HepG2 (cell line): ENCODE results near the gene PCGF3. TPM values are rescaled to one million over a fixed set of nuclear protein-coding genes. Genes with fewer than 3 reads are reported as not detected.

ENCODE experiments used
- ATAC-seq: fragments of 200-7000 bp; cut with Tn5 transposase; 3 replicates; pipeline ENCODE4 v1.9.1; 2020; ENCODE audit warnings: mild to moderate bottlenecking, moderate library complexity
- BruUV-seq: library from RNA; stranded (reverse); fragments of 400-500 nt; replicated peaks from 2 replicates; lab custom pipeline; 2021; lab: Mats Ljungman, UMichigan
- CTCF ChIA-PET: fragments of 300-600 bp; formaldehyde crosslinking; extraction: SDS; loops from one replicate; lab custom pipeline; 2021; ENCODE audit warnings: low total read pairs, inconsistent platforms, low intra/inter-chr PET ratio; lab: Yijun Ruan, JAX
- POLR2A ChIA-PET: fragments of 350-600 bp; sonication (Branson Sonifier 250); formaldehyde crosslinking; loops from one replicate; lab custom pipeline; 2020; ENCODE audit warnings: antibody characterized with exemption, inconsistent platforms; lab: Yijun Ruan, JAX
- DNase-seq: peaks from one replicate; pipeline ENCODE4 v3.0.0-alpha.2; 2015; ENCODE audit warnings: low spot score
- FAIRE-seq: peaks from 3 replicates; lab custom pipeline; 2011; peaks lifted over from hg19 to GRCh38; lab: Jason Lieb, UNC
- H2AFZ ChIP-seq: one replicate; pipeline ENCODE4 v1.6.1; 2011; ENCODE audit warnings: low read length, inconsistent platforms
- H3K27ac ChIP-seq: fragments of 300-600 bp; 3 replicates; pipeline ENCODE4 v1.8.0; 2011; ENCODE audit warnings: mixed run types, mild to moderate bottlenecking, mixed read lengths, low read length, inconsistent platforms; ENCODE audit not compliant: insufficient read depth; ENCODE audit errors: extremely low read length
- H3K27me3 ChIP-seq, 2 experiments: fragments of 200-600 bp in 1 of 2; 2 replicates in 1 of 2; 3 replicates in 1 of 2; pipeline versions ENCODE4 v1.6.0 to v1.8.0; 2011; ENCODE audit warnings: low read length in 2 of 2, mild to moderate bottlenecking in 2 of 2, moderate library complexity in 2 of 2, inconsistent platforms in 1 of 2; ENCODE audit not compliant: insufficient read depth in 2 of 2, control insufficient read depth in 1 of 2
- H3K36me3 ChIP-seq, 2 experiments: fragments of 200-600 bp in 1 of 2; replicated peaks in 1 of 2; 2 replicates in 1 of 2; 3 replicates in 1 of 2; pipeline versions ENCODE4 v1.5.1 to v1.8.0; 2011; ENCODE audit warnings: low read length in 2 of 2, inconsistent platforms in 1 of 2; ENCODE audit not compliant: insufficient read depth in 2 of 2, control insufficient read depth in 1 of 2
- H3K4me1 ChIP-seq: 2 replicates; pipeline ENCODE4 v1.5.1; 2012; ENCODE audit warnings: low read length, inconsistent platforms; ENCODE audit not compliant: insufficient read depth
- H3K4me2 ChIP-seq: 2 replicates; pipeline ENCODE4 v1.6.0; 2011; ENCODE audit warnings: low read depth, low read length, inconsistent platforms
- H3K4me3 ChIP-seq, 3 experiments: fragments of 200-600 bp in 1 of 3; sonication (generic), shearing (Covaris generic) in 1 of 3; replicated peaks in 1 of 3; 2 replicates each; pipeline ENCODE4 v1.5.1; 2011 to 2016; ENCODE audit warnings: low read length in 3 of 3, inconsistent platforms in 2 of 3, low read depth in 2 of 3, mild to moderate bottlenecking in 2 of 3, control low read depth in 1 of 3, mixed read lengths in 1 of 3; ENCODE audit not compliant: insufficient read depth in 1 of 3
- H3K79me2 ChIP-seq: one replicate; pipeline ENCODE4 v1.6.1; 2011; ENCODE audit warnings: low read length, inconsistent platforms; ENCODE audit not compliant: insufficient read depth
- H3K9ac ChIP-seq: 2 replicates; pipeline ENCODE4 v1.6.0; 2011; ENCODE audit warnings: mild to moderate bottlenecking, low read depth, low read length, inconsistent platforms; ENCODE audit not compliant: insufficient read depth
- H3K9me3 ChIP-seq: 2 replicates; pipeline ENCODE4 v1.5.1; 2012; ENCODE audit warnings: mild to moderate bottlenecking, low read length
- H4K20me1 ChIP-seq: 2 replicates; pipeline ENCODE4 v1.6.0; 2011; ENCODE audit warnings: inconsistent platforms, mild to moderate bottlenecking, low read length, moderate library complexity; ENCODE audit not compliant: insufficient read depth
- ETV6 ChIP-seq: sonication (generic); formaldehyde crosslinking; conservative IDR thresholded peaks from 2 replicates; pipeline ENCODE4 v1.4.0; 2020; ENCODE audit warnings: missing genetic modification reagents
- HES4 ChIP-seq: sonication (generic); formaldehyde crosslinking; IDR thresholded peaks from 2 replicates; pipeline ENCODE4 v1.9.0; 2021; ENCODE audit warnings: mild to moderate bottlenecking, missing genetic modification reagents, borderline replicate concordance
- HNRNPH1 ChIP-seq: fragments of 200-400 bp; formaldehyde crosslinking; optimal IDR thresholded peaks from 2 replicates; pipeline ENCODE3; 2017; ENCODE audit warnings: mild to moderate bottlenecking, low read depth, low read length
- HOXA7 ChIP-seq: sonication (generic); formaldehyde crosslinking; IDR thresholded peaks from 2 replicates; pipeline ENCODE4 v1.8.1; 2022; ENCODE audit warnings: mild to moderate bottlenecking, missing genetic modification reagents, moderate library complexity
- MEF2D ChIP-seq: sonication (generic); formaldehyde crosslinking; IDR thresholded peaks from 2 replicates; pipeline ENCODE4 v1.5.1; 2020; ENCODE audit warnings: mild to moderate bottlenecking, missing genetic modification reagents
- POLR2AphosphoS5 ChIP-seq: IDR thresholded peaks from 2 replicates; pipeline ENCODE4 v1.6.1; 2012; ENCODE audit warnings: low read depth, low read length
- PTBP1 ChIP-seq: fragments of 200-400 bp; formaldehyde crosslinking; IDR thresholded peaks from 2 replicates; pipeline ENCODE4 v1.6.1; 2018; ENCODE audit warnings: low read length, low read depth; ENCODE audit not compliant: poor library complexity, severe bottlenecking
- SMARCE1 ChIP-seq: fragments of 450-650 bp; IDR thresholded peaks from 2 replicates; pipeline ENCODE4 v1.6.1; 2017; ENCODE audit warnings: borderline replicate concordance
- TOE1 ChIP-seq: sonication (generic); formaldehyde crosslinking; IDR thresholded peaks from 2 replicates; pipeline ENCODE4 v1.4.0; 2020; ENCODE audit warnings: mild to moderate bottlenecking, missing genetic modification reagents
- ZNF878 ChIP-seq: sonication (generic); formaldehyde crosslinking; IDR thresholded peaks from 2 replicates; pipeline ENCODE4 v1.8.1; 2023; ENCODE audit warnings: mild to moderate bottlenecking, missing genetic modification reagents, moderate library complexity
- WGBS: methylation state at CpG from one replicate; pipeline ENCODE4 v1.1.6; 2017; ENCODE audit warnings: low lambda C conversion rate; 5-methylcytosine and 5-hydroxymethylcytosine counted together
- in situ Hi-C: cut with HindIII; loops from 2 replicates; pipeline ENCODE4 v1.10.0; 2017; ENCODE audit warnings: low pct_unique_long_range_greater_than_20kb; ENCODE audit not compliant: extremely low pct_ligation_motif_present
- intact Hi-C: fragments of 100-400 bp; cut with micrococcal nuclease; formaldehyde crosslinking; loops from one replicate; pipeline ENCODE4 v1.10.0; 2022; ENCODE audit not compliant: unreplicated experiment
- polyA plus RNA-seq, 8 experiments: library from polyadenylated mRNA; depleted of rRNA in 3 of 8; stranded (reverse) in 7 of 8; unstranded in 1 of 8; fragments of >200 nt; fragmentation: Illumina TruSeq in 4 of 8; extraction: Trizol in 4 of 8; gene quantifications; 2 replicates each; pipeline versions ENCODE4 v1.2.1 to v1.2.3, GENCODE V29; 2011 to 2016; ENCODE audit warnings: low read depth in 4 of 8, missing spikeins in 1 of 8, mixed read lengths in 1 of 8; ENCODE audit not compliant: insufficient read depth in 1 of 8
- total RNA-seq, 5 experiments: library from RNA; depleted of rRNA; stranded (reverse); fragments of >200 nt; fragmentation: Illumina TruSeq; extraction: Trizol; gene quantifications; 2 replicates each; pipeline ENCODE4 v1.2.3, GENCODE V29; 2016; ENCODE audit warnings: low read depth in 1 of 5
- TF ChIP-seq, protein P1 (sequence below): sonication (generic); formaldehyde crosslinking; conservative IDR thresholded peaks from 2 replicates; pipeline ENCODE4 v1.4.0; 2020; ENCODE audit warnings: missing genetic modification reagents
- TF ChIP-seq, protein P2 (sequence below): sonication (generic); formaldehyde crosslinking; IDR thresholded peaks from 2 replicates; pipeline ENCODE4 v1.4.0; 2020; ENCODE audit warnings: missing genetic modification reagents
- TF ChIP-seq, protein P3 (sequence below): IDR thresholded peaks from 2 replicates; pipeline ENCODE4 v1.6.1; 2016; ENCODE audit warnings: missing compliant biosample characterization, missing genetic modification reagents, borderline replicate concordance
- TF ChIP-seq, protein P4 (sequence below): sonication (generic); formaldehyde crosslinking; IDR thresholded peaks from 2 replicates; pipeline ENCODE4 v1.4.0; 2020; ENCODE audit warnings: missing genetic modification reagents
- TF ChIP-seq, protein P5 (sequence below): sonication (generic); formaldehyde crosslinking; conservative IDR thresholded peaks from 2 replicates; pipeline ENCODE4 v1.8.0; 2022; ENCODE audit warnings: missing genetic modification reagents
- TF ChIP-seq, protein P6 (sequence below): fragments of 450-650 bp; IDR thresholded peaks from 2 replicates; pipeline ENCODE4 v1.6.1; 2016

The PCGF3 gene
- total and polyA plus RNA-seq, 2 of the 13 experiments (the other 11 are each of a cell fraction or from before 2014, with no cell fraction given): 28.6 to 66.2 TPM

DNA sequence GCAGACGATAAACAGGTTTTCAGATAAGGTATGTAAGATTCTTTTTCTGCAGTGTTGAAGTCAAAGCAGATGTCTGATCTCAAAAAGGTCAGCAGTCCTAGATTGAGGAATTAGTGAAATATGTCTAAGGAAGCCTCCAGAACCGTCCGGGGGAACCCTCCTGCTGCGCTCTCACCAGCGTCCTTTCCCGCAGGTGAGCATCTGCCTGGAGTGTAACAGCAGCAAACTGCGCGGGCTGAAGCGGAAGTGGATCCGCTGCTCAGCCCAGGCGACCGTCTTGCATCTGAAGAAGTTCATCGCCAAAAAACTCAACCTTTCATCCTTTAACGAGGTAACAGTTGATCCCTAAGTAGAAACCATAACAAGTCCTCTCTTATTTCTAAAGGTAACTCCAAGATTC is 55.5 kb downstream of the PCGF3 start:
- 97% methylated on average over 14 of the region's 14 CpGs for WGBS
- intact Hi-C loops (no loop called here), in situ Hi-C loops (no loop called here)
- Histone ChIP-seq H3K27ac (no peak overlapping the region), H3K4me2 (no peak overlapping the region), H2AFZ (no peak overlapping the region), H3K9ac (no peak overlapping the region), H3K36me3 (peaks cover 15 to 54% of the 10 kb centered on the region in 2 experiments), H3K4me3 (no peak overlapping the region), H3K9me3 (no peaks in the 10 kb centered on the region), H3K79me2 (no peaks in the 10 kb centered on the region), H4K20me1 (peaks cover 10% of the 10 kb centered on the region; the same call in 1 of the 2 replicates), H3K4me1 (peaks cover 10% of the 10 kb centered on the region), H3K27me3 (no peaks in the 10 kb centered on the region)
- CTCF ChIA-PET: no interaction called here
- no peak for ATAC-seq
- no peak for DNase-seq
- BruUV-seq: no TSS peak
- FAIRE-seq: no peak
- POLR2A ChIA-PET: no interaction called here
- TF ChIP-seq, protein P1, sequence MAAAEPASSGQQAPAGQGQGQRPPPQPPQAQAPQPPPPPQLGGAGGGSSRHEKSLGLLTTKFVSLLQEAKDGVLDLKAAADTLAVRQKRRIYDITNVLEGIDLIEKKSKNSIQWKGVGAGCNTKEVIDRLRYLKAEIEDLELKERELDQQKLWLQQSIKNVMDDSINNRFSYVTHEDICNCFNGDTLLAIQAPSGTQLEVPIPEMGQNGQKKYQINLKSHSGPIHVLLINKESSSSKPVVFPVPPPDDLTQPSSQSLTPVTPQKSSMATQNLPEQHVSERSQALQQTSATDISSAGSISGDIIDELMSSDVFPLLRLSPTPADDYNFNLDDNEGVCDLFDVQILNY: no peak
- no peak for TF ChIP-seq TOE1 (CRISPR knock-in tag)
- TF ChIP-seq ZNF878 (CRISPR knock-in tag): no peak
- no peak for TF ChIP-seq ETV6 (CRISPR knock-in tag)
- no peak for TF ChIP-seq SMARCE1
- no peak for TF ChIP-seq MEF2D (CRISPR knock-in tag)
- TF ChIP-seq HES4 (CRISPR knock-in tag): no peak
- no peak for TF ChIP-seq POLR2AphosphoS5
- TF ChIP-seq, protein P2, sequence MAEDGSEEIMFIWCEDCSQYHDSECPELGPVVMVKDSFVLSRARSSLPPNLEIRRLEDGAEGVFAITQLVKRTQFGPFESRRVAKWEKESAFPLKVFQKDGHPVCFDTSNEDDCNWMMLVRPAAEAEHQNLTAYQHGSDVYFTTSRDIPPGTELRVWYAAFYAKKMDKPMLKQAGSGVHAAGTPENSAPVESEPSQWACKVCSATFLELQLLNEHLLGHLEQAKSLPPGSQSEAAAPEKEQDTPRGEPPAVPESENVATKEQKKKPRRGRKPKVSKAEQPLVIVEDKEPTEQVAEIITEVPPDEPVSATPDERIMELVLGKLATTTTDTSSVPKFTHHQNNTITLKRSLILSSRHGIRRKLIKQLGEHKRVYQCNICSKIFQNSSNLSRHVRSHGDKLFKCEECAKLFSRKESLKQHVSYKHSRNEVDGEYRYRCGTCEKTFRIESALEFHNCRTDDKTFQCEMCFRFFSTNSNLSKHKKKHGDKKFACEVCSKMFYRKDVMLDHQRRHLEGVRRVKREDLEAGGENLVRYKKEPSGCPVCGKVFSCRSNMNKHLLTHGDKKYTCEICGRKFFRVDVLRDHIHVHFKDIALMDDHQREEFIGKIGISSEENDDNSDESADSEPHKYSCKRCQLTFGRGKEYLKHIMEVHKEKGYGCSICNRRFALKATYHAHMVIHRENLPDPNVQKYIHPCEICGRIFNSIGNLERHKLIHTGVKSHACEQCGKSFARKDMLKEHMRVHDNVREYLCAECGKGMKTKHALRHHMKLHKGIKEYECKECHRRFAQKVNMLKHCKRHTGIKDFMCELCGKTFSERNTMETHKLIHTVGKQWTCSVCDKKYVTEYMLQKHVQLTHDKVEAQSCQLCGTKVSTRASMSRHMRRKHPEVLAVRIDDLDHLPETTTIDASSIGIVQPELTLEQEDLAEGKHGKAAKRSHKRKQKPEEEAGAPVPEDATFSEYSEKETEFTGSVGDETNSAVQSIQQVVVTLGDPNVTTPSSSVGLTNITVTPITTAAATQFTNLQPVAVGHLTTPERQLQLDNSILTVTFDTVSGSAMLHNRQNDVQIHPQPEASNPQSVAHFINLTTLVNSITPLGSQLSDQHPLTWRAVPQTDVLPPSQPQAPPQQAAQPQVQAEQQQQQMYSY: no peak
- TF ChIP-seq HNRNPH1: no peak
- TF ChIP-seq, protein P3, sequence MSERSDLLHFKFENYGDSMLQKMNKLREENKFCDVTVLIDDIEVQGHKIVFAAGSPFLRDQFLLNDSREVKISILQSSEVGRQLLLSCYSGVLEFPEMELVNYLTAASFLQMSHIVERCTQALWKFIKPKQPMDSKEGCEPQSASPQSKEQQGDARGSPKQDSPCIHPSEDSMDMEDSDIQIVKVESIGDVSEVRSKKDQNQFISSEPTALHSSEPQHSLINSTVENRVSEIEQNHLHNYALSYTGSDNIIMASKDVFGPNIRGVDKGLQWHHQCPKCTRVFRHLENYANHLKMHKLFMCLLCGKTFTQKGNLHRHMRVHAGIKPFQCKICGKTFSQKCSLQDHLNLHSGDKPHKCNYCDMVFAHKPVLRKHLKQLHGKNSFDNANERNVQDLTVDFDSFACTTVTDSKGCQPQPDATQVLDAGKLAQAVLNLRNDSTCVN: no peak
- TF ChIP-seq, protein P4, sequence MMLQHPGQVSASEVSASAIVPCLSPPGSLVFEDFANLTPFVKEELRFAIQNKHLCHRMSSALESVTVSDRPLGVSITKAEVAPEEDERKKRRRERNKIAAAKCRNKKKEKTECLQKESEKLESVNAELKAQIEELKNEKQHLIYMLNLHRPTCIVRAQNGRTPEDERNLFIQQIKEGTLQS (CRISPR knock-in tag): no peak
- TF ChIP-seq HOXA7: no peak
- TF ChIP-seq, protein P5, sequence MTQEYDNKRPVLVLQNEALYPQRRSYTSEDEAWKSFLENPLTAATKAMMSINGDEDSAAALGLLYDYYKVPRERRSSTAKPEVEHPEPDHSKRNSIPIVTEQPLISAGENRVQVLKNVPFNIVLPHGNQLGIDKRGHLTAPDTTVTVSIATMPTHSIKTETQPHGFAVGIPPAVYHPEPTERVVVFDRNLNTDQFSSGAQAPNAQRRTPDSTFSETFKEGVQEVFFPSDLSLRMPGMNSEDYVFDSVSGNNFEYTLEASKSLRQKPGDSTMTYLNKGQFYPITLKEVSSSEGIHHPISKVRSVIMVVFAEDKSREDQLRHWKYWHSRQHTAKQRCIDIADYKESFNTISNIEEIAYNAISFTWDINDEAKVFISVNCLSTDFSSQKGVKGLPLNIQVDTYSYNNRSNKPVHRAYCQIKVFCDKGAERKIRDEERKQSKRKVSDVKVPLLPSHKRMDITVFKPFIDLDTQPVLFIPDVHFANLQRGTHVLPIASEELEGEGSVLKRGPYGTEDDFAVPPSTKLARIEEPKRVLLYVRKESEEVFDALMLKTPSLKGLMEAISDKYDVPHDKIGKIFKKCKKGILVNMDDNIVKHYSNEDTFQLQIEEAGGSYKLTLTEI (CRISPR knock-in tag): no peak
- TF ChIP-seq PTBP1: no peak
- TF ChIP-seq, protein P6, sequence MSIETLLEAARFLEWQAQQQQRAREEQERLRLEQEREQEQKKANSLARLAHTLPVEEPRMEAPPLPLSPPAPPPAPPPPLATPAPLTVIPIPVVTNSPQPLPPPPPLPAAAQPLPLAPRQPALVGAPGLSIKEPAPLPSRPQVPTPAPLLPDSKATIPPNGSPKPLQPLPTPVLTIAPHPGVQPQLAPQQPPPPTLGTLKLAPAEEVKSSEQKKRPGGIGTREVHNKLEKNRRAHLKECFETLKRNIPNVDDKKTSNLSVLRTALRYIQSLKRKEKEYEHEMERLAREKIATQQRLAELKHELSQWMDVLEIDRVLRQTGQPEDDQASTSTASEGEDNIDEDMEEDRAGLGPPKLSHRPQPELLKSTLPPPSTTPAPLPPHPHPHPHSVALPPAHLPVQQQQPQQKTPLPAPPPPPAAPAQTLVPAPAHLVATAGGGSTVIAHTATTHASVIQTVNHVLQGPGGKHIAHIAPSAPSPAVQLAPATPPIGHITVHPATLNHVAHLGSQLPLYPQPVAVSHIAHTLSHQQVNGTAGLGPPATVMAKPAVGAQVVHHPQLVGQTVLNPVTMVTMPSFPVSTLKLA: no peak
